SK-N-SH treated with all-trans-retinoic acid at 6 μM for 48 hours (cell line): ENCODE measurements around the gene IQSEC3.

Experiments
- CREB5 ChIP-seq: fragments of 250-450 bp; sonication (Bioruptor Pico); IDR thresholded peaks from 2 replicates; pipeline ENCODE4 v1.5.1; 2020; ENCODE audit warnings: low read depth, mild to moderate bottlenecking, moderate library complexity
- CSRNP3 ChIP-seq: fragments of 250-450 bp; sonication (Bioruptor Pico); IDR thresholded peaks from 2 replicates; pipeline ENCODE4 v1.5.1; 2021; ENCODE audit warnings: mild to moderate bottlenecking, moderate library complexity
- PATZ1 ChIP-seq: fragments of 250-450 bp; sonication (Bioruptor Pico); IDR thresholded peaks from 2 replicates; pipeline ENCODE4 v1.8.0; 2020; ENCODE audit warnings: mild to moderate bottlenecking, moderate library complexity, borderline replicate concordance
- PPARA ChIP-seq: fragments of 250-450 bp; sonication (Bioruptor Pico); IDR thresholded peaks from 2 replicates; pipeline ENCODE4 v1.5.0; 2020; ENCODE audit warnings: mild to moderate bottlenecking, borderline replicate concordance
- RARB ChIP-seq: fragments of 250-450 bp; sonication (Bioruptor Pico); IDR thresholded peaks from 2 replicates; pipeline ENCODE4 v1.8.0; 2021; ENCODE audit warnings: mild to moderate bottlenecking, moderate library complexity
- TCF4 ChIP-seq: fragments of 250-450 bp; sonication (Bioruptor Pico); IDR thresholded peaks from 2 replicates; pipeline ENCODE4 v1.8.0; 2021; ENCODE audit warnings: mild to moderate bottlenecking, moderate library complexity, borderline replicate concordance
- TOX ChIP-seq: fragments of 250-450 bp; sonication (Bioruptor Pico); IDR thresholded peaks from 2 replicates; pipeline ENCODE4 v1.8.0; 2021; ENCODE audit warnings: mild to moderate bottlenecking, moderate library complexity, borderline replicate concordance
- ZFP3 ChIP-seq: fragments of 250-450 bp; sonication (Bioruptor Pico); IDR thresholded peaks from 2 replicates; pipeline ENCODE4 v1.5.0; 2020; ENCODE audit warnings: mild to moderate bottlenecking, moderate library complexity
- ZFP30 ChIP-seq: fragments of 450-650 bp; formaldehyde crosslinking; IDR thresholded peaks from 2 replicates; pipeline ENCODE4 v1.5.0; 2022; ENCODE audit warnings: mild to moderate bottlenecking, moderate library complexity
- ZNF8 ChIP-seq: fragments of 450-650 bp; formaldehyde crosslinking; IDR thresholded peaks from 2 replicates; pipeline ENCODE4 v1.5.0; 2020; ENCODE audit warnings: mild to moderate bottlenecking, moderate library complexity

- TF ChIP-seq CREB5 (CRISPR knock-in tag) (no peak), PATZ1 (CRISPR knock-in tag) (no peak), ZFP30 (no peak), PPARA (CRISPR knock-in tag) (no peak), TCF4 (CRISPR knock-in tag) (no peak), ZNF8 (no peak), TOX (no peak), RARB (no peak), CSRNP3 (CRISPR knock-in tag) (no peak), ZFP3 (no peak)
Observed at GRCh38 chr12:227286-227915, 160.8 kb downstream of the IQSEC3 start.
